ENCODE measurements around the gene CPT1A. TPM values are rescaled to one million over a fixed set of nuclear protein-coding genes. Genes with fewer than 3 reads are reported as not detected.

CPT1A gene
- total and polyA plus RNA-seq, 9 donors: 9.2 to 15.4 (median 11.9) TPM

- WGBS (ENCODE audit: insufficient coverage): 61% methylated on average over 14 of the region's 14 CpGs
- H3K36me3 ChIP-seq (ENCODE audit: control insufficient read depth, insufficient read depth, low read length): peaks cover 37% of the 10 kb centered on the region
- DNase-seq: no peak
- no peak overlapping the region for H3K4me3 ChIP-seq (ENCODE audit: low read length)
- no peak overlapping the region for H3K27ac ChIP-seq (ENCODE audit: low read length)
- H3K9me3 ChIP-seq (replicated peaks; ENCODE audit: control insufficient read depth, low read depth, low read length): no peaks in the 10 kb centered on the region
- no peaks in the 10 kb centered on the region for H3K4me1 ChIP-seq (ENCODE audit: control insufficient read depth, insufficient read depth, low read length)
- no peaks in the 10 kb centered on the region for H3K27me3 ChIP-seq (ENCODE audit: control insufficient read depth, insufficient read depth, low read length)
These were observed 77.6 kb downstream of the CPT1A start for GRCh38 chr11:68763926-68764657.

GRCh38 chr11:68763181-68763721, 78.5 kb downstream of the CPT1A start:
- Histone ChIP-seq H3K36me3 (ENCODE audit: control insufficient read depth, insufficient read depth, low read length) (peaks cover 36% of the 10 kb centered on the region), H3K27me3 (ENCODE audit: control insufficient read depth, insufficient read depth, low read length) (no peaks in the 10 kb centered on the region), H3K9me3 (replicated peaks; ENCODE audit: control insufficient read depth, low read depth, low read length) (no peaks in the 10 kb centered on the region), H3K4me1 (ENCODE audit: control insufficient read depth, insufficient read depth, low read length) (no peaks in the 10 kb centered on the region), H3K4me3 (ENCODE audit: low read length) (no peak overlapping the region), H3K27ac (ENCODE audit: low read length) (no peak overlapping the region)
- 41% methylated on average over 8 of the region's 10 CpGs for whole genome bisulfite sequencing (ENCODE audit: insufficient coverage)
- no peak for DNase-seq

GRCh38 chr11:68762481-68762880, 79.2 kb downstream of the CPT1A start:
- 90% methylated on average over 14 of the region's 15 CpGs for WGBS (ENCODE audit: insufficient coverage)
- Histone ChIP-seq H3K27me3 (ENCODE audit: control insufficient read depth, insufficient read depth, low read length) (no peaks in the 10 kb centered on the region), H3K27ac (ENCODE audit: low read length) (no peak overlapping the region), H3K9me3 (replicated peaks; ENCODE audit: control insufficient read depth, low read depth, low read length) (no peaks in the 10 kb centered on the region), H3K4me3 (ENCODE audit: low read length) (no peak overlapping the region), H3K36me3 (ENCODE audit: control insufficient read depth, insufficient read depth, low read length) (peaks cover 42% of the 10 kb centered on the region), H3K4me1 (ENCODE audit: control insufficient read depth, insufficient read depth, low read length) (no peaks in the 10 kb centered on the region)
- DNase-seq: no peak

- peaks cover 49% of the 10 kb centered on the region for H3K36me3 ChIP-seq (ENCODE audit: control insufficient read depth, insufficient read depth, low read length)
- H3K4me1 ChIP-seq (ENCODE audit: control insufficient read depth, insufficient read depth, low read length): no peaks in the 10 kb centered on the region
- H3K27me3 ChIP-seq (ENCODE audit: control insufficient read depth, insufficient read depth, low read length): no peaks in the 10 kb centered on the region
- H3K27ac ChIP-seq (ENCODE audit: low read length): no peak overlapping the region
- WGBS (ENCODE audit: insufficient coverage): 71% methylated on average over 9 of the region's 12 CpGs
- no peak for DNase-seq
- no peak overlapping the region for H3K4me3 ChIP-seq (ENCODE audit: low read length)
- H3K9me3 ChIP-seq (replicated peaks; ENCODE audit: control insufficient read depth, low read depth, low read length): no peaks in the 10 kb centered on the region
These were observed 79.9 kb downstream of the CPT1A start for GRCh38 chr11:68761801-68762200.

GRCh38 chr11:68759991-68760390, 81.7 kb downstream of the CPT1A start:
- WGBS (ENCODE audit: insufficient coverage): 97% methylated on average over 8 of the region's 15 CpGs
- Histone ChIP-seq H3K27ac (ENCODE audit: low read length) (no peak overlapping the region), H3K36me3 (ENCODE audit: control insufficient read depth, insufficient read depth, low read length) (peaks cover 55% of the 10 kb centered on the region), H3K4me1 (ENCODE audit: control insufficient read depth, insufficient read depth, low read length) (no peaks in the 10 kb centered on the region), H3K4me3 (ENCODE audit: low read length) (no peak overlapping the region), H3K9me3 (replicated peaks; ENCODE audit: control insufficient read depth, low read depth, low read length) (no peaks in the 10 kb centered on the region), H3K27me3 (ENCODE audit: control insufficient read depth, insufficient read depth, low read length) (no peaks in the 10 kb centered on the region)
- no peak for DNase-seq

GRCh38 chr11:68757711-68758110, 84.0 kb downstream of the CPT1A start:
- H3K4me1 ChIP-seq (ENCODE audit: control insufficient read depth, insufficient read depth, low read length): no peaks in the 10 kb centered on the region
- H3K4me3 ChIP-seq (ENCODE audit: low read length): no peak overlapping the region
- no peaks in the 10 kb centered on the region for H3K9me3 ChIP-seq (replicated peaks; ENCODE audit: control insufficient read depth, low read depth, low read length)
- H3K27ac ChIP-seq (ENCODE audit: low read length): no peak overlapping the region
- DNase-seq: no peak
- H3K27me3 ChIP-seq (ENCODE audit: control insufficient read depth, insufficient read depth, low read length): no peaks in the 10 kb centered on the region
- 100% methylated on average over 1 of the region's 8 CpGs for WGBS (ENCODE audit: insufficient coverage)
- H3K36me3 ChIP-seq (ENCODE audit: control insufficient read depth, insufficient read depth, low read length): peaks cover 52% of the 10 kb centered on the region

GRCh38 chr11:68756171-68756766, 85.4 kb downstream of the CPT1A start:
- WGBS (ENCODE audit: insufficient coverage): 80% methylated on average over 4 of the region's 12 CpGs
- Histone ChIP-seq H3K4me3 (ENCODE audit: low read length) (no peak overlapping the region), H3K27ac (ENCODE audit: low read length) (no peak overlapping the region), H3K4me1 (ENCODE audit: control insufficient read depth, insufficient read depth, low read length) (no peaks in the 10 kb centered on the region), H3K27me3 (ENCODE audit: control insufficient read depth, insufficient read depth, low read length) (peaks cover 3% of the 10 kb centered on the region), H3K9me3 (replicated peaks; ENCODE audit: control insufficient read depth, low read depth, low read length) (no peaks in the 10 kb centered on the region), H3K36me3 (ENCODE audit: control insufficient read depth, insufficient read depth, low read length) (peaks cover 40% of the 10 kb centered on the region)
- no peak for DNase-seq

- 69% methylated on average over 8 of the region's 9 CpGs for WGBS (ENCODE audit: insufficient coverage)
- peaks cover 5% of the 10 kb centered on the region for H3K27me3 ChIP-seq (ENCODE audit: control insufficient read depth, insufficient read depth, low read length)
- DNase-seq: no peak
These were observed 88.4 kb downstream of the CPT1A start for GRCh38 chr11:68753300-68753699.

GRCh38 chr11:68751331-68751856, 90.3 kb downstream of the CPT1A start, which contains the start of gene TESMIN:
Gene TESMIN, minus strand, starts transcription at chr11:68751520. Its CDS starts 860 bp downstream, at chr11:68750660.
- peak; percentile 56 for DNase-seq
- Histone ChIP-seq H3K9me3 (replicated peaks; ENCODE audit: control insufficient read depth, low read depth, low read length) (no peaks in the 10 kb centered on the region), H3K27ac (ENCODE audit: low read length) (no peak within 1 kb of the TSS), H3K4me1 (ENCODE audit: control insufficient read depth, insufficient read depth, low read length) (peaks cover 12% of the 10 kb centered on the region), H3K4me3 (ENCODE audit: low read length) (no peak within 1 kb of the TSS), H3K36me3 (ENCODE audit: control insufficient read depth, insufficient read depth, low read length) (peaks cover 2% of the 10 kb centered on the region), H3K27me3 (ENCODE audit: control insufficient read depth, insufficient read depth, low read length) (peaks cover 5% of the 10 kb centered on the region)
- 3% methylated on average over 42 of the region's 42 CpGs for WGBS (ENCODE audit: insufficient coverage)

More at GRCh38 chr11:68753300-68753699, 88.4 kb downstream of the CPT1A start:
- Histone ChIP-seq H3K4me3 (ENCODE audit: low read length) (no peak overlapping the region), H3K4me1 (ENCODE audit: control insufficient read depth, insufficient read depth, low read length) (peaks cover 12% of the 10 kb centered on the region), H3K36me3 (ENCODE audit: control insufficient read depth, insufficient read depth, low read length) (peaks cover 20% of the 10 kb centered on the region), H3K9me3 (replicated peaks; ENCODE audit: control insufficient read depth, low read depth, low read length) (no peaks in the 10 kb centered on the region), H3K27ac (ENCODE audit: low read length) (no peak overlapping the region)

- no peak for DNase-seq
- H3K27me3 ChIP-seq (ENCODE audit: control insufficient read depth, insufficient read depth, low read length): peaks cover 5% of the 10 kb centered on the region
- H3K27ac ChIP-seq (ENCODE audit: low read length): no peak overlapping the region
- WGBS (ENCODE audit: insufficient coverage): 0% methylated on average over 8 of the region's 22 CpGs
- H3K4me1 ChIP-seq (ENCODE audit: control insufficient read depth, insufficient read depth, low read length): peaks cover 12% of the 10 kb centered on the region
- H3K4me3 ChIP-seq (ENCODE audit: low read length): no peak overlapping the region
- no peaks in the 10 kb centered on the region for H3K9me3 ChIP-seq (replicated peaks; ENCODE audit: control insufficient read depth, low read depth, low read length)
- H3K36me3 ChIP-seq (ENCODE audit: control insufficient read depth, insufficient read depth, low read length): no peaks in the 10 kb centered on the region
These were observed 90.8 kb downstream of the CPT1A start for GRCh38 chr11:68751004-68751325.
